GM10266 (cell line): Measurements from ENCODE around the gene BMP8B.
A peak's percentile ranks its signal among the peaks of the same experiment; 100 is the strongest.

ENCODE experiments used
- DNase-seq: peaks from one replicate; pipeline ENCODE4 v3.0.0; 2012; ENCODE audit errors: extremely low spot score
- TF ChIP-seq, protein P1 (sequence below): IDR thresholded peaks from 2 replicates; pipeline ENCODE4 v1.5.1; 2012; ENCODE audit warnings: mild to moderate bottlenecking, low read depth; ENCODE audit not compliant: control insufficient read depth, insufficient read depth; ENCODE audit errors: missing control alignments

BMP8B gene

DNA sequence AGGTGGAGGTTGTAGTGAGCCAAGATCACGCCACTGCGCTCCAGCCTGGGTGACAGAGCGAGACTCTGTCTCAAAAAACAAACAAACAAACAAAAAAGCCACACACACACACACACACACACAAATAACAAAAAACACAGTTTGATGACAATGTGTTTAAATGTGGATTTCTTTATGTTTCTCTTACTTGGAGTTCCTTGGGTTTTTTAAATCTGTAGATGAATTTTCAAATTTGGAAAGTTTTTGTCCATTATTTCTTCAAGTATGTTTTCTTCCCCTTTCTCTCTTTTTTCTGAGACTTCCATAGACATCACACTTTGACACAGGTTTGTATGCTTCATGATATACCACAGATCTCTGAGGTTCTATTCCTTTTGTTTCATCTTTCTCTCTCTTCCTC lies 62.1 kb downstream of the BMP8B start:
- DNase-seq = no peak
- TF ChIP-seq, protein P1, sequence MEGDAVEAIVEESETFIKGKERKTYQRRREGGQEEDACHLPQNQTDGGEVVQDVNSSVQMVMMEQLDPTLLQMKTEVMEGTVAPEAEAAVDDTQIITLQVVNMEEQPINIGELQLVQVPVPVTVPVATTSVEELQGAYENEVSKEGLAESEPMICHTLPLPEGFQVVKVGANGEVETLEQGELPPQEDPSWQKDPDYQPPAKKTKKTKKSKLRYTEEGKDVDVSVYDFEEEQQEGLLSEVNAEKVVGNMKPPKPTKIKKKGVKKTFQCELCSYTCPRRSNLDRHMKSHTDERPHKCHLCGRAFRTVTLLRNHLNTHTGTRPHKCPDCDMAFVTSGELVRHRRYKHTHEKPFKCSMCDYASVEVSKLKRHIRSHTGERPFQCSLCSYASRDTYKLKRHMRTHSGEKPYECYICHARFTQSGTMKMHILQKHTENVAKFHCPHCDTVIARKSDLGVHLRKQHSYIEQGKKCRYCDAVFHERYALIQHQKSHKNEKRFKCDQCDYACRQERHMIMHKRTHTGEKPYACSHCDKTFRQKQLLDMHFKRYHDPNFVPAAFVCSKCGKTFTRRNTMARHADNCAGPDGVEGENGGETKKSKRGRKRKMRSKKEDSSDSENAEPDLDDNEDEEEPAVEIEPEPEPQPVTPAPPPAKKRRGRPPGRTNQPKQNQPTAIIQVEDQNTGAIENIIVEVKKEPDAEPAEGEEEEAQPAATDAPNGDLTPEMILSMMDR = no peak

DNA sequence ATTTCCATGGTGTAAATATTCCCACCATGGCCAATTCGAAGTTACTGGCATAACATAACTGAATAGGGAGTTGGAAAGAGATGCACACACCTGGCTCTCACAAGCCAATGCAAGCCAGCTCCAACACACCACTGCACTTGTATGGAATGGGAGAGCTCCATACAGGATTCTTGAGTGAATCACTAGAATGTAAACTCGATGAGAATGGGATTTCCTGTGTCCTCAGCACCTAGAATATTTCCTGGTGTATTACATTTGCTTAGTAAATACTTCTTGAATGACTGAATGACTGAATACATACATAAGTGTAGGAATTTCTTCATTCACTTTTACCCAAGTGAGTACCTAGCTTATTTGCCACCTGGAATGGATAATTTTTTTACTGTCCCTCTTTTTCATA lies 66.2 kb downstream of the BMP8B start:
- TF ChIP-seq, protein P1 = no peak
- DNase-seq = no peak

DNA sequence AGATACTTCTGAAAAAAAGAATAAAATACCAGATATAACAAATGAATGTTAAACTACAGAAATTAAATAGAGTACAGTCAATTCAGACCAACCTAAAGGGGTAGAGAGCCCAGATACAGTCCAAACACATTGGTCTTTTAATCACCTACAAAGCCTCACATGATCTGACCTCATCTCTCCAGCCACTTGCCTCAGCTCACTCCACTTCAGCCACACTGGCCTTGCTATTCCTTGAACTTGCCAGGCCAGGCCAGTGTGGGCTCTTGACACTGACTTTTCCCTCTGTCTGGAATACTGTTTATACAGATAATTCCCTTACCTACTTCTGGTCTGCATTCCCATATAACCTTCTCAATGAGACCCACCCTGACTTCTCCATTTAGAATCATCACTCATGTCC lies 67.0 kb downstream of the BMP8B start:
- DNase-seq = no peak

DNA sequence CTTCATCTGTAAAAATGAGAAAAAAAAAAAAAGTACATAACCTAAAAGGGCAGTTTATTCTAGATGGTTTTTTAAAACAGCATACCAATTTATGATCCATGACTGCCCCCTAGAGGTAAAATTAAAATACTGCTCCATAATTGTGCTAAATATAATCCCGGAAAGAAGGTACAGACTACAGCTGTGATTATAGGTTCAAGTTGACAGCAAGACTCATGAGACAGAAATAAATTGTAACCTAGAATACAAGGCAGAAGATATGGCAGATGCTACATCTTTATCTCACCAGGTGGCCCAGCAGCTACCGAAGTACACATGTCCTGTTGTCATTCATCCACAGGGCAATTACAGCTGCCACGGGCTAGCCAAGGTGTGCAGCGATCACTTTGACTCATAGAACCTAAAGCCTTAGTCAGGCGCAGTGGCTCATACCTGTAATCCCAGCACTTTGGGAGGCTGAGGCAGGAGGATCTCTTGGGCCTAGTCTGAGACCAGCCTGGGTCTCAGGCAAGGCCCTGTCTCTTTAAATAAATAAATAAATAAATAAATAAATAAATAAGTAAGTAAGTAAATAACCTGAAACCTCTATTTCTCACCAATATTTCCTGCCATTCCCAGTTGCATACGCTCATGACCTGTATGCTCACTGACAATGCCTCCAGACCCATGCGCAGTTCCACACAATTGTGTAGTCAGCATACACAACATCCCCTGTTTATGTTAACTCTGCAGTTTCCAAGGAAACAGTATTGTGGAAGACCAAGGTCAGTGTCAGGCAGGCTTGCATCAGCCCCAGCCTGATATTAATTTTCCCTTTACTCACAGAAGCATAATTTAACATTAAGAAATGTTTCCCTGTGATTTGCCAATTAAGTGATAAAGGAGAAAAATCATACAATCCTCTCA lies 68.3 kb downstream of the BMP8B start:
- peak; percentile 49 for DNase-seq
- TF ChIP-seq, protein P1 = peak; percentile 63

More for the DNA sequence above, 67.0 kb downstream of the BMP8B start:
- TF ChIP-seq, protein P1 = no peak

DNA sequence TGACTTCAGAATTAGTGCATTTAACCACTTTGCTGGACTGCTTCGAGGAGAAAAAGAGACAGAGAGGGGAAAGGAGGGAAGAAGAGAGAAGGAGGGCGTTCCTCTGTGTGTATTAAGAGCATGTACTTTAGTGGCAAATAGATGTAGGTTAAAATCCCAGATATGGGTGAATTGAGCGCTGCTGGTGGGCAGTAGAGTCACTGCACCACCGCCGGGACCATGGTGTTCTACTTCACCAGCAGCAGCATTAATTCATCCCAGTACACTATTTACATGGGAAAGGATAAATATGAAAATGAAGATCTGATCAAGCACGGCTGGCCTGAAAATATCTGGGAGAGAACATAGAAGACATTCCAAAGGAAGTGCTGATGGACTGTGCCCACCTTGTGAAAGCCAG lies 70.9 kb downstream of the BMP8B start:
- no peak for DNase-seq
- TF ChIP-seq, protein P1 = no peak

DNA sequence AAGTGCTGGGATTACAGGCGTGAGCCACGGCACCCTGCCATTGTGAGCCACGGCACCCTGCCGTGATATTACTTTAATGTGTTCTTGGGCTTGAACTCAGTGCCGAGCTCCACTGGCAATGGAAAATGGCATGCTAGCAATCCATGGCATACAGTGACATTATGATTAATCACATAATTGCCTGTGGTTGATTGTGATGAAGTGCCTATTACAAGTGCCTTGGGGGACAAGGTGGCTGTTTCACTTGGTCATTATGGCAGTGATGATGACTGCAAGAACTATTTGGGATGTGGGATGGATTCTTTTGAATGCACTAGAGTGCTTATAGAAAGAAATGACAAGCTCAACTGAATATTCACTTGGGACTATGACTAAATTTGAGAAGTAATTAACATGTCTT lies 75.1 kb downstream of the BMP8B start:
- no peak for DNase-seq
- TF ChIP-seq, protein P1 = no peak

DNA sequence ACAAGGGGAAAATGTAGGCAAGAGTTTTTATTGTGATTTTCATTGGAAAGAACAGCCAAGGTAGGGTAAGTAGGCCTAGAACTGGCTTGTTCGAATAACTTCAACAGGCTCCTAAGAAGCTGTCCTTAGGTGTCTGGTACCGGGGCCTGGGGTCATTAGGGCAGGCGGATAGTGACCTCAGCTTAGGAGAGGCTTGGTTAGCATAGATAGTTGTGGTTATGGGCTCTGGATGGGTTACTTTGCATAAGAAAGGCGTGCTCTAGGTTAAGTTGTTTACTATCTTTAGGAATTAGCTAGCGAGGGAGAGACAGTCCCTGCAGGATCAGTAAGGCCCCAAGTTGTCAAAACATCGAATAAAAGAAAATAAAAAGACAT lies 76.7 kb downstream of the BMP8B start:
- no peak for DNase-seq
- TF ChIP-seq, protein P1 = no peak
